SK-N-SH (cell line): ENCODE measurements around the gene AGBL4. TPM values are rescaled to one million over a fixed set of nuclear protein-coding genes. Genes with fewer than 3 reads are reported as not detected.

Experiments
- CTCF ChIA-PET: fragments of 300-600, 350-600 bp; formaldehyde crosslinking; extraction: SDS; loops from one replicate; lab custom pipeline; 2021; lab: Yijun Ruan, JAX
- POLR2A ChIA-PET: fragments of 350-600 bp; sonication (Branson Sonifier 250); formaldehyde crosslinking; extraction: SDS; loops from one replicate; lab custom pipeline; 2020; ENCODE audit warnings: antibody characterized with exemption, inconsistent platforms; lab: Yijun Ruan, JAX
- DNase-seq: peaks from one replicate; pipeline ENCODE4 v3.0.0; 2012
- H2AFZ ChIP-seq: fragments of 200-600 bp; sonication (generic); 2 replicates; pipeline ENCODE4 v1.8.1; 2016; ENCODE audit warnings: antibody characterized with exemption, mild to moderate bottlenecking, low read depth
- H3F3A ChIP-seq: fragments of 200-600 bp; sonication (generic); replicated peaks from 2 replicates; pipeline ENCODE3; 2016; ENCODE audit warnings: antibody characterized with exemption, mild to moderate bottlenecking; ENCODE audit not compliant: insufficient read depth
- H3K27ac ChIP-seq, 2 experiments: fragments of 200-500 bp in 1 of 2; fragments of 200-600 bp in 1 of 2; sonication (Bioruptor generic) in 1 of 2; sonication (generic), shearing (Covaris generic) in 1 of 2; 2 replicates each; pipeline versions ENCODE4 v1.5.1 to v1.6.1; 2014 to 2016; ENCODE audit warnings: low read depth in 2 of 2, inconsistent platforms in 1 of 2, low read length in 1 of 2, mild to moderate bottlenecking in 1 of 2, mixed read lengths in 1 of 2
- H3K27me3 ChIP-seq: fragments of 200-600 bp; sonication (generic), shearing (Covaris generic); 2 replicates; pipeline ENCODE4 v1.6.1; 2016; ENCODE audit warnings: mixed run types; ENCODE audit not compliant: insufficient read depth
- H3K36me3 ChIP-seq, 2 experiments: fragments of 200-500 bp in 1 of 2; fragments of 200-600 bp in 1 of 2; sonication (Bioruptor generic) in 1 of 2; sonication (generic) in 1 of 2; replicated peaks in 1 of 2; 2 replicates each; pipeline versions ENCODE3 to v1.5.1; 2014 to 2016; ENCODE audit warnings: low read length in 1 of 2, mild to moderate bottlenecking in 1 of 2; ENCODE audit not compliant: insufficient read depth in 2 of 2, control insufficient read depth in 1 of 2
- H3K4me1 ChIP-seq, 2 experiments: fragments of 200-500 bp in 1 of 2; fragments of 200-600 bp in 1 of 2; sonication (Bioruptor generic) in 1 of 2; sonication (generic), shearing (Covaris generic) in 1 of 2; 2 replicates each; pipeline versions ENCODE4 v1.5.1 to v1.6.1; 2014 to 2016; ENCODE audit warnings: low read depth in 1 of 2, low read length in 1 of 2, mixed run types in 1 of 2; ENCODE audit not compliant: insufficient read depth in 2 of 2, control insufficient read depth in 1 of 2
- H3K4me2 ChIP-seq: fragments of 200-600 bp; sonication (generic), shearing (Covaris generic); 2 replicates; pipeline ENCODE4 v1.6.1; 2017; ENCODE audit warnings: mixed run types
- H3K4me3 ChIP-seq, 2 experiments: fragments of 200-500 bp in 1 of 2; fragments of 200-600 bp in 1 of 2; sonication (Bioruptor generic) in 1 of 2; sonication (generic), shearing (Covaris generic) in 1 of 2; 2 replicates each; pipeline versions ENCODE4 v1.5.1 to v1.8.1; 2014 to 2016; ENCODE audit warnings: low read depth in 2 of 2, inconsistent platforms in 1 of 2, low read length in 1 of 2, mild to moderate bottlenecking in 1 of 2, mixed read lengths in 1 of 2, moderate library complexity in 1 of 2
- H3K79me2 ChIP-seq: fragments of 200-600 bp; sonication (generic); 2 replicates; pipeline ENCODE4 v1.8.1; 2017; ENCODE audit warnings: mild to moderate bottlenecking; ENCODE audit not compliant: insufficient read depth
- H3K9ac ChIP-seq: fragments of 200-600 bp; sonication (generic); 2 replicates; pipeline ENCODE4 v1.6.1; 2017; ENCODE audit warnings: mixed run types
- H3K9me2 ChIP-seq: fragments of 200-600 bp; sonication (generic); 2 replicates; pipeline ENCODE4 v1.6.1; 2017; ENCODE audit warnings: mixed run types
- H3K9me3 ChIP-seq: fragments of 200-600 bp; sonication (generic); 2 replicates; pipeline ENCODE4 v1.6.1; 2017; ENCODE audit warnings: mixed run types, mild to moderate bottlenecking, moderate library complexity
- H4K20me1 ChIP-seq: fragments of 200-600 bp; sonication (generic); 2 replicates; pipeline ENCODE4 v1.6.1; 2017; ENCODE audit warnings: mild to moderate bottlenecking, mixed run types; ENCODE audit not compliant: insufficient read depth
- CHD2 ChIP-seq: fragments of 150-350 bp; IDR thresholded peaks from 2 replicates; pipeline ENCODE4 v1.6.1; 2018; ENCODE audit warnings: low read length; ENCODE audit not compliant: partially characterized antibody
- FOXM1 ChIP-seq: IDR thresholded peaks from 2 replicates; pipeline ENCODE4 v1.4.0; 2012; ENCODE audit warnings: low read depth, mild to moderate bottlenecking
- MEF2A ChIP-seq: IDR thresholded peaks from 2 replicates; pipeline ENCODE4 v1.4.0; 2012; ENCODE audit warnings: low read depth, borderline replicate concordance
- MXI1 ChIP-seq: IDR thresholded peaks from 2 replicates; pipeline ENCODE4 v1.6.1; 2012; ENCODE audit warnings: mild to moderate bottlenecking, low read depth, low read length, improper control_type of control experiment
- NFIC ChIP-seq: IDR thresholded peaks from 2 replicates; pipeline ENCODE4 v1.4.0; 2012; ENCODE audit warnings: borderline replicate concordance
- NRF1 ChIP-seq: IDR thresholded peaks from 2 replicates; pipeline ENCODE4 v1.6.1; 2012; ENCODE audit warnings: low read depth, mild to moderate bottlenecking, low read length
- POLR2AphosphoS5 ChIP-seq: IDR thresholded peaks from 2 replicates; pipeline ENCODE4 v1.6.1; 2012; ENCODE audit warnings: low read depth, low read length
- RAD21 ChIP-seq: IDR thresholded peaks from 2 replicates; pipeline ENCODE4 v1.6.1; 2012; ENCODE audit warnings: mild to moderate bottlenecking, low read length
- RCOR1 ChIP-seq: fragments of 150-350 bp; IDR thresholded peaks from 2 replicates; pipeline ENCODE4 v1.6.1; 2017; ENCODE audit warnings: antibody characterized with exemption, low read length
- RFX5 ChIP-seq: IDR thresholded peaks from 2 replicates; pipeline ENCODE4 v1.6.1; 2012; ENCODE audit warnings: mild to moderate bottlenecking, improper control_type of control experiment, low read length
- SMC3 ChIP-seq: IDR thresholded peaks from 2 replicates; pipeline ENCODE4 v1.6.1; 2012; ENCODE audit warnings: low read depth, low read length, improper control_type of control experiment
- TAF1 ChIP-seq: IDR thresholded peaks from 2 replicates; pipeline ENCODE4 v1.6.1; 2012; ENCODE audit warnings: low read depth, mild to moderate bottlenecking, low read length, moderate library complexity, borderline replicate concordance
- YY1 ChIP-seq: IDR thresholded peaks from 2 replicates; pipeline ENCODE4 v1.4.0; 2012; ENCODE audit warnings: low read depth, mild to moderate bottlenecking
- WGBS: methylation state at CpG from one replicate; pipeline ENCODE4 v1.1.6; 2017; ENCODE audit warnings: low lambda C conversion rate; 5-methylcytosine and 5-hydroxymethylcytosine counted together
- polyA plus RNA-seq, 3 experiments: library from polyadenylated mRNA; depleted of rRNA; stranded (reverse); fragments of >200 nt; gene quantifications; 2 replicates each; pipeline ENCODE4 v1.2.3, GENCODE V29; 2012
- TF ChIP-seq, protein P1 (sequence below): IDR thresholded peaks from 2 replicates; pipeline ENCODE4 v1.4.0; 2012; ENCODE audit warnings: low read depth, borderline replicate concordance
- TF ChIP-seq, protein P2 (sequence below): fragments of 200-600 bp; sonication (generic); IDR thresholded peaks from 2 replicates; pipeline ENCODE4 v1.6.1; 2017; ENCODE audit warnings: antibody characterized with exemption, mild to moderate bottlenecking, moderate library complexity

Gene AGBL4
- polyA plus RNA-seq, 1 of the 3 experiments (the other 2 are of a cell fraction), result 0.07 TPM

- TF ChIP-seq YY1, result peak; percentile 26; the same call in 1 of the 2 replicates
- TF ChIP-seq MEF2A, result peak; percentile 60
- TF ChIP-seq FOXM1, result 0 out of 2 replicates have a peak, but pooled peaks have one; percentile 39
- no peak for TF ChIP-seq SMC3
- TF ChIP-seq RAD21, result no peak
- TF ChIP-seq POLR2AphosphoS5, result peak; percentile 39; the same call in 1 of the 2 replicates
- TF ChIP-seq TAF1, result no peak
- peak; percentile 90 for TF ChIP-seq NFIC
- TF ChIP-seq, protein P1, sequence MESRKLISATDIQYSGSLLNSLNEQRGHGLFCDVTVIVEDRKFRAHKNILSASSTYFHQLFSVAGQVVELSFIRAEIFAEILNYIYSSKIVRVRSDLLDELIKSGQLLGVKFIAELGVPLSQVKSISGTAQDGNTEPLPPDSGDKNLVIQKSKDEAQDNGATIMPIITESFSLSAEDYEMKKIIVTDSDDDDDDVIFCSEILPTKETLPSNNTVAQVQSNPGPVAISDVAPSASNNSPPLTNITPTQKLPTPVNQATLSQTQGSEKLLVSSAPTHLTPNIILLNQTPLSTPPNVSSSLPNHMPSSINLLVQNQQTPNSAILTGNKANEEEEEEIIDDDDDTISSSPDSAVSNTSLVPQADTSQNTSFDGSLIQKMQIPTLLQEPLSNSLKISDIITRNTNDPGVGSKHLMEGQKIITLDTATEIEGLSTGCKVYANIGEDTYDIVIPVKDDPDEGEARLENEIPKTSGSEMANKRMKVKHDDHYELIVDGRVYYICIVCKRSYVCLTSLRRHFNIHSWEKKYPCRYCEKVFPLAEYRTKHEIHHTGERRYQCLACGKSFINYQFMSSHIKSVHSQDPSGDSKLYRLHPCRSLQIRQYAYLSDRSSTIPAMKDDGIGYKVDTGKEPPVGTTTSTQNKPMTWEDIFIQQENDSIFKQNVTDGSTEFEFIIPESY, result peak; percentile 64; the same call in 1 of the 2 replicates
- TF ChIP-seq NRF1, result no peak
These were observed 1092.1 kb downstream of the AGBL4 start (continued) for GRCh38 chr1:48931506-48932192.

GRCh38 chr1:48930011-48930410 is 1093.7 kb downstream of the AGBL4 start:
- CTCF ChIA-PET, result no interaction called here
- H3F3A ChIP-seq, result peaks cover 15% of the 10 kb centered on the region

More at GRCh38 chr1:48930011-48930410, 1093.7 kb downstream of the AGBL4 start:
- no peaks in the 10 kb centered on the region for H3K9me2 ChIP-seq
- no peak overlapping the region for H3K9ac ChIP-seq
- DNase-seq, result no peak
- 82% methylated on average over 4 of the region's 4 CpGs for WGBS
- H3K27me3 ChIP-seq, result no peaks in the 10 kb centered on the region
- no peak overlapping the region for H2AFZ ChIP-seq
- H3K79me2 ChIP-seq, result no peaks in the 10 kb centered on the region
- TF ChIP-seq MXI1 (no peak), RFX5 (no peak), RCOR1 (no peak), CHD2 (no peak)
- TF ChIP-seq, protein P2, sequence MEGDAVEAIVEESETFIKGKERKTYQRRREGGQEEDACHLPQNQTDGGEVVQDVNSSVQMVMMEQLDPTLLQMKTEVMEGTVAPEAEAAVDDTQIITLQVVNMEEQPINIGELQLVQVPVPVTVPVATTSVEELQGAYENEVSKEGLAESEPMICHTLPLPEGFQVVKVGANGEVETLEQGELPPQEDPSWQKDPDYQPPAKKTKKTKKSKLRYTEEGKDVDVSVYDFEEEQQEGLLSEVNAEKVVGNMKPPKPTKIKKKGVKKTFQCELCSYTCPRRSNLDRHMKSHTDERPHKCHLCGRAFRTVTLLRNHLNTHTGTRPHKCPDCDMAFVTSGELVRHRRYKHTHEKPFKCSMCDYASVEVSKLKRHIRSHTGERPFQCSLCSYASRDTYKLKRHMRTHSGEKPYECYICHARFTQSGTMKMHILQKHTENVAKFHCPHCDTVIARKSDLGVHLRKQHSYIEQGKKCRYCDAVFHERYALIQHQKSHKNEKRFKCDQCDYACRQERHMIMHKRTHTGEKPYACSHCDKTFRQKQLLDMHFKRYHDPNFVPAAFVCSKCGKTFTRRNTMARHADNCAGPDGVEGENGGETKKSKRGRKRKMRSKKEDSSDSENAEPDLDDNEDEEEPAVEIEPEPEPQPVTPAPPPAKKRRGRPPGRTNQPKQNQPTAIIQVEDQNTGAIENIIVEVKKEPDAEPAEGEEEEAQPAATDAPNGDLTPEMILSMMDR, result no peak
- no peaks in the 10 kb centered on the region for H3K9me3 ChIP-seq
- no peaks in the 10 kb centered on the region for H4K20me1 ChIP-seq
- no peak overlapping the region for H3K4me2 ChIP-seq
- POLR2A ChIA-PET, result no interaction called here
- H3K36me3 ChIP-seq, result no peaks in the 10 kb centered on the region
- H3K4me1 ChIP-seq, result peaks cover 10 to 20% of the 10 kb centered on the region in 2 experiments
- no peak overlapping the region for H3K4me3 ChIP-seq
- no peak overlapping the region for H3K27ac ChIP-seq
